ENCODE data around the gene FOXL3.

The FOXL3 gene

DNA sequence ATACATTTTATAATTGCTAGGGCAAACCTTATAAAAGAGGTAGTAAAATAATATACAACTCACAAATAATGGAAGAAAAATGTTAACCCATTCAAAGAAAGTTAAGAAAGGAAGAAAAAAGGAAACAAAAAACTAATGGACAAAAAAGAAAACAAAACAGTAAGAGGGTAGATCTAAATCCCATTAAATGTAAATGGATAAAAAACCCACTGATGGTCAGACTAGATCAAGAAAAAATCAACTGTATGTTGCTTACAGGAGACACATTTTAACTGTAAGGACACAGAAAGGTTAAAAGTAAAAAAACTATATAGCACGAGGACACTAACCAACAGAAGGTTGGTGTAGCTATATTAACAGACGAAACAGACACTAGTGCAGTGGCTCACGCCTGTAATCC, 18.0 kb downstream of the FOXL3 start:
- no peak for TF ChIP-seq CTCF (IDR thresholded peaks at IDR 0.05)

GRCh38 chr7:309586-310228, 19.7 kb downstream of the FOXL3 start:
- no peak for TF ChIP-seq CTCF (IDR thresholded peaks at IDR 0.05)

GRCh38 chr7:311131-311680, 21.2 kb downstream of the FOXL3 start:
- TF ChIP-seq CTCF (IDR thresholded peaks at IDR 0.05) = no peak

DNA sequence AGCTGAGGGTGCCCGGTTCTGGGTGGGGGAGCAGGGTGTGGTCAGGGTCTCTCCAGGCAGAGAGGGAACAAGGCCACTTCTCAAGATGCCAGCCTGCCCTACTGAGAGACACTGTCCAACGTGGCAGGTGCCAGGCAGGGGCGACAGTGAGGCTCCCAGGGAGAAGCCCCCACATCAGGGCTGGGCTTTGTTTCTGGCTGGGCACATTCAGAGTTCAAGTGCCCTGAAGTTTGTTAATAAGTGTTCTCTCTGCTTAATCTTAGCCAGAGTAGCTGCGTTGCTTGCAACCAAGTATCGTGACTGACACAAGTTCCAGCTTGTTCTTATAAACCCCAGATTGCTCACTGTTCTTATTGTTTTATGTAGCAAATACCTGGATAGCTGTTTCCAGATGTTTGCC, 21.8 kb downstream of the FOXL3 start:
- no peak for TF ChIP-seq CTCF (IDR thresholded peaks at IDR 0.05)

- TF ChIP-seq CTCF (IDR thresholded peaks at IDR 0.05) = no peak
Observed at GRCh38 chr7:312424-312823, 22.5 kb downstream of the FOXL3 start.

DNA sequence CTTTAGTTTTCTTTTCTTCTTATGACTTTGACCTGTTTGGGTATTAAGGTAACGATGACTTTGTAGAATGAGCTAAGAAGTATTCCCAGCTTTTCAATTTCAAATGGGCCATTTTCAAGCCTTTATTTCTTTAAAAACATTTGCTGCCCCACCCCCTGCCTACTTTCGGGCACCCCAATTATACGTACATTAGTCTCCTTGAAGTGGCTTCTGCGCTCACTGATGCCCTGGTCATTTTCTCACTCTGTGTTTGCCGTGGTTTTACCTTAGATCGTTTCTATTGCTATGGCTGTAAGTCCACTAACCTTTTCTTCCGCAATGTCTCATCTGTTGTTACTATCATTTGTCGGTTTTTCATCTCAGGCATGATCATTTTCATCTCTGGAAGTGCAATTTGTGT, 24.9 kb downstream of the FOXL3 start:
- no peak for TF ChIP-seq CTCF (IDR thresholded peaks at IDR 0.05)

GRCh38 chr7:315516-316265, 25.7 kb downstream of the FOXL3 start:
- no peak for TF ChIP-seq CTCF (IDR thresholded peaks at IDR 0.05)
